GM21737 (cell line): ENCODE data around the gene HCAR2.
"Not testable (repeated sequence)": the region's sequence is repeated elsewhere in the genome, so short reads cannot be mapped to it uniquely, and the experiment has no call there.

Experiments
- ATAC-seq: cut with Tn5 transposase; IDR thresholded peaks from one replicate; pipeline ENCODE4 v1.9.1; 2021; ENCODE audit warnings: mild to moderate bottlenecking, moderate library complexity; ENCODE audit not compliant: unreplicated experiment

Gene HCAR2

DNA sequence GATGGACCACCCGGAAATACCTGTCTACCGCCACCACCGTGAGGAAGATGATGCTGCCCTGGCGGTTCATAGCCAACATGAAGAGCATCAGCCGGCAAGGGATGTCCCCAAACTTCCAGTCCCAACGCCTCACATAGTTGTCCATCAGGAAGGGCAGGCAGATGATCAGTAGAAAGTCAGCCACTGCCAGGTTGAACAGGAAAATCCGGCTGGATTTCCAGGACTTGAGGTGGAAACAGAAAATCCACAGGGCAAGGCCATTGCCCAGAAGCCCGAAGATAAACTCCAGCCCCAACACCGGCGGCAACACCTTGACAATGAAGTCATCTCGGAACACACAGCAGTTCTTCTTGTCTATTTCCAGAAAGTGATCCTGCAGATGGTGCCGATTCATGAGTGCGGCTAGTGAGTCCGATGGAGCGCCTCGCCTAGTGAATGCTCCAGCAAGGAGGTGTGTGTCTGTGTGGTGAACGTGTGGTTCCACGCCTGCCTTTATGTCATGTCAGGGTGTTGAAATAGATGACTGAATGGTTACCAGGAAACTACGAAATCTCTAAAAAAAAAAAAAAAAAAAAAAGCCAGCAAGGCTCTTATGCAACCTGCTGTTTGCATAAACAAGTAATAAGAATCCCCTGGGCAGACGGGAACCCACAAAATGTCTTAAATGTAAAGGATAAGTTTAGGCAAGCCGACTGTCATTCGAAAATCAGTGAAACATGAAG is at the start of gene HCAR2:
Gene HCAR2, minus strand, starts transcription at position 468 of the 722 bp plus-strand sequence. Its CDS starts 74 bp downstream, at position 394.
- not testable (repeated sequence) for ATAC-seq

DNA sequence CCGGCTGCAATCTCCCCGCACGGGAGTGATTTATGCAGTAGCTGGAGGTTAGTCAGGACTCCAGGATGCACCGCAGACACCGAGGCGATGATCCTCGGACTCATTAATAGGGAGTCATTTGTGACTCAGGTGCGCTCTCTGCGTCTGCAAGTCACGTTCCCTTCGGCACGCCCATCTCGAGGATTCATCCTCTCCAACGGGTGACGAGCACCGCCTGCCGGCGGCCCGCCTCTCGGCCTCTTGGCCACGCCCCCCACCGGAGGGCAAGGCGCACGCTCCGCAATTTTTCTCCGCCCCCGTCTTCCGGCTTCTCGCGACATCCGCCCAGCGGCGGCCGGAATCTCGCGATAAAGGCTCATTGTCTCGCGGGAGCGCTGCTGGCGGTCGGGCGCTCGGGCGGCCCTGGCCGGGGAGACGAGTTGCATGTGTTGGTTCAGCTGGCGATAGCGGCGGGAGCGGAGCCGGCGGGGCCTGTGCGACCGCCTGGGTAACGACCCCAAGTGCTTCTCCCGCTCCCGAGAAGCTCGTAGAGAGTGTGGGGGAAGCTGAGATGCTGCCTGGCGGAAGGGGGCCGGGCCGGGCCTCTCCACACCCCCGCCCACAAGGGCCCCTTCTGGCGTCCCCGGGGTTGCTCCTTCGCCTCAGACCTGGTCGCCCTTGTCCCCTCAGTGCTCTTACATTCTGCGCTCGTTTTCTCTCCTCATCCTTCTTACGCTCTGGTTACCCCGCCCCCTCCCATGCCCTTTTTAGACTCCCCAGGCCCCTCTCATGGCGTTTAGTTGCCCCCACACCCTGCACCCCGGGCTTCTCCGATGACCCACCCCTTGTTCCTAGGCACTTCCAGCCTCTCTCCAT is 49.5 kb upstream of the HCAR2 start, which contains the start of gene DENR:
Gene DENR, plus strand, starts transcription at position 361 of the 855 bp plus-strand sequence. CDS start 878 bp downstream, outside the sequence.
- ATAC-seq, result peak; percentile 84

DNA sequence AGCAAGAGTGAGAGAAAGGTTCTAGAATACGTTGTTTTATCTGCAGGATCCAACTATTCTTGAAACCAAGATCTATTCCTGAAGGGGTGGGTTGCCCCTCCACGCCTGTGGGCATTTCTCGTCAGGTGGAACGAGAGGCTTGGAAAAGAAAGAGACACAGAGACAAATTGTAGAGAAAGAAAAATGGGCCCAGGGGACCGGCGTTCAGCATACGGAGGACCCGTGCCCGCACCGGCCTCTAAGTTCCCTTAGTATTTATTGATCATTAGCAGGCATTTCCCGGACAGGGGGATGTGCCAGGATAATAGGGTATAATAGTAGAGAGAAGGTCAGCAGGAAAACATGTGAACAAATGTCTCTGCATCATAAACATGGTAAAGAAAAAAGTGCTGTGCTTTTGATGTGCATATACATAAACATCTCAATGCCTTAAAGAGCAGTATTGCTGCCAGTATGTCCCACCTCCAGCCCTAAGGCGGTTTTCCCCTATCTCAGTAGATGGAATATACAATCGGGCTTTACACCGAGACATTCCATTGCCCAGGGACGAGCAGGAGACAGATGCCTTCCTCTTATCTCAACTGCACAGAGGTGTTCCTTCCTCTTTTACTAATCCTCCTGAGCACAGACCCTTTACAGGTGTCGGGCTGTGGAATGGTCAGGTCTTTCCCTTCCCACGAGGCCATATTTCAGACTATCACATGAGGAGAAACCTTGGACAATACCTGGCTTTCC is 47.8 kb upstream of the HCAR2 start:
- not testable (repeated sequence) for ATAC-seq

DNA sequence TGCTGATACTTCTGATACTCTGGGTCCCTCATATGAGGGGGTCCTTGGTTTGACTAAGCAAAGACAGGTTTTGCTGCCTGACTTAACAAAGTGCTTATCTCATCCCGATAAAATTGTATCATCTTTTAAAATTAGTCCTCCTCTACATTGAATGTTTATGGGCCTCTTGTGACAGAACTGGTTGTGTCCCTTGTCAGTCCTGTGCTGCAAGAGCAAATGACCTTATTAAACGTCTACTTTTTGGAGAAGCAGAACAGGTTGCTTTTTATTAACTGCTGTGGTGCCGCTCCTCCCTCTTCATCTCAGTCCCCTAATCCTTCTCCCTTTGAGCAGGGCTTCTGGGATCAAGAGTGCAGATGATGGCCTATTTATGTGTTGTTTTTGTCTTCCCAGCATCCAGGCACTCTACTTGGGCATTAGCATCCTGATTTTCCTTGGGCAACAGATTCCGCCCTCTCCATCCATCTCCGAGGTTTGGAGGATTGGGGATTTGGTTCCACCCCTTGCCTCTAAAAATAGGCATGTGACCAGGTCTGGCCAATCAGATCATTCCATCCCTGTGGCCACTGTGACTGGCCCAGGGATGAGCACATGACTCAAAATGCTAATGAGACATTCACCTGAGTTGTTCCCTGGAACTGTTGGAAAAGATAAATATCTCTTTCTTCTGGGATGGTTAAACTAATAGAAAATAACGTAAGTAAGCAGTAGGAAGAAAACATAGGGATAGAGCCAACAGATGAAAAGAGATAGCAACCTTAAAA is 46.6 kb upstream of the HCAR2 start:
- ATAC-seq, result no peak

DNA sequence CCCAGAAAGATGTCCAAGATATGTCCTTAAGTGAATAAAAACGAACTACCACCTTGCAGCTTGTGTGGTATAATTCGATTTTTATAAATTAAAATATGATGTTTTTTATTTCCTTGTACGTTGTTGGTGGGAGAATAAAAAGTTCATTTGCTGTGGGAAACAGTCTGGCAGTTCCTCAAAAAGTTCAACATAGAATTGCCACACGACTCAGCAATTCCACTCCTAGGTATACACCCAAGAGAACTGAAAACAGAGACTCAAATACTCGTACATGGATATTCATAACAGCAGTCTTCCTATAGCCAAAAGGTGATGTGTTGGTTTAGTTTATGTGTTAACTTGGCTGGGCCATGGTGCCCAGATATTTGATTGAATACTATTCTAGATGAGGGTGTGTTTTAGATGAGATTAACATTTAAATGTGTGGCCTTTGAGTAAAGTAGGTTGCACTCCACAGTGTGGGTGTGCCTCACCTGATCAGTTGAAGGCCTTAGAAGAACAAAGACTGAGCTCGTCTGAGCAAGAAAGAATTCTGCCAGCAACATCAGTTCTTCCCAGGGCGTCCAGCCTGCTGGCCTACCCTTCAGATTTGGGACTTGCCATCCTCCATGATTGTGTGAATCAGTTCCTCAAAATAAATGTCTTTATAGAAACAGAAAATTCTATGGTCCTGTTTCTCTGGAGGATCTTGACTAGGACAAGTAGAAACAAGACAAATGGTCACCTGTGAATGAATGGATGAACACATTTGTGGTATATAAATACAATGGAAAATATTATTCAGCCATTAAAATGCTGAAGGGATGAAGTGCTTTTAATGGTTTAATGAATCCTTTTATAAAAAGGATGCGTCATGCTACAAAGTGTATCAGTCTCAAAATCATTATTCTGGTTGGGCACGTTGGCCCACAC is 44.3 kb upstream of the HCAR2 start:
- no peak for ATAC-seq

DNA sequence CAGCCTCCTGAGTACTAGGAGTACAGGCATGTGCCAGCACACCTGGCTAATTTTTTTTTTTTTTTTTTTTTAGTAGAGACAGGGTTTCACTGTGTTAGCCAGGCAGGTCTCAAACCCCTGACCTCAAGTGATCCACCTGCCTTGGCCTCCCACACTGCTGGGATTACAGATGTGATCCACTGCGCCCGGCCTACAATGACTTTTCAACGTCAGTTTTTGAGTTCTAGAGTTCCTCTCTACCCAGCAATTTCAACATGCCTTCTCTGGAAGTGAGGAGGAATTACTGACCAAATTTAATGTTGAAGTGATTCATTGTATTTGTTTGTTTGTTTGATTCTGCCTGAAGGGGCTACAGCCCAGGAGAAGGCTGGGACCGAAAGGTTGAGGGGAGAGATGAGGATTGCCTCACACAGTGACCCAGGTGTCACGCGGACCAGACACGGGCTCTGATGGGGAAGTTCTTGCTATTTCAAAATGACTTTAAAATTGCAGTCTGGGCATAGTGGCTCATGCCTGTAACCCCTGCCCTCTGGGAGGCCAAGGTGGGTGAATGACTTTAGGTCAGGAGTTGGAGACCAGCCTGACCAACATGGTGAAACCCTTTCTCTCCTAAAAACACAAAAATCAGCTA is 40.9 kb upstream of the HCAR2 start:
- no peak for ATAC-seq

DNA sequence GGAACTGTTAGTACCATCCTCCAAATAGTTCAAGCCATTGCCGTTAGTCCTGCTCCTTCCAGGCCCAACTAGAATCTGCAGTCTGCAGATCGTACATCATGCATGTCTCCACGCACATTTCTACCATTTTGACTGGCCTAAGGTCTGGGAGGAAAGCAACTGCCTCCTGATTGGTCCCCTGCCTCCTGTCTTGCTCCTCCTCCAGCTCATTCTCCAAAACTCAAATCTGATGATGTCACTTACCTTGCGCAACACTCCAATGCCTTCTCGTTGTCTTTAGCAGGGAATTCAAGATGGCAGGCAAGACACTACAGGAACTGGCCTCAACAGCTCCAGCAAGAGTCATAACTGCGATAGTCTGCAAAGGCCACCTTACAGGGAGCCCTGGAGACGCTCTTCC is 37.2 kb upstream of the HCAR2 start:
- no peak for ATAC-seq

DNA sequence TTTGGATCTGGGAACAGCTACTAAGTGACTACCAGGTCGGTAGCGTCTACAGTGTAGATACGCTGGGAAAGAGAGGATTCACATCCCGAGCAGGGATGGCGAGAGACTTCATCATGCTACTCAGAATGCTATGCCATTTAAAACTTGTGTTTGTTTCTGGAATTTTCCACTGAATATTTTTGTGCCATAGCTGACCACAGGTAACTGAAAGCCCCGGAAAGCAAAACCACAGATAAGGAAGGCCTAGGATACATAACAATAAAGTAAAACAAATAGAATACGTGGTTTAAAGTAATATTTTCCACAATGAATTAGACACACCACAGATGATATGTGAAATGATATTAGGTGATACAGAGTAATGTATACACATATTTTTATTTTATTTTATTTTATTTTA is 35.4 kb upstream of the HCAR2 start:
- no peak for ATAC-seq

DNA sequence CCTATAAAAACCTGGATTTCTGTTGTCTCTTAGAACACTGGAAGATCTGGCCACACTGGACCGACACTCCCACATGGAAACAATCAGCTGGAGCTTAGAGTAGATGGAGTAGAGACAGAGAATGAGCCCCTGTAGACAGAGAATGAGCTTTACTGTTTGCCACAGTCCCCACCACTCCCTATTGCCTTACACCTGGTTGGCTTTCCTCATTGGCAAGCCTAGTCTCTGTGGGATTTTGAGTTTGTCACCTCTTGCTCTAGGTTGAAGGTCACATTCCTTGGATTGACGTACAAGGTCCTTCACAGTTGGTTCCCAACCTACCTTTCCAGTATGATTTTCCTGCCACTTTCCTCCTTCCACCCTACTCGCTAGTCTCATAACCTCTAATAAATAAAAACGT is 29.5 kb upstream of the HCAR2 start:
- no peak for ATAC-seq

DNA sequence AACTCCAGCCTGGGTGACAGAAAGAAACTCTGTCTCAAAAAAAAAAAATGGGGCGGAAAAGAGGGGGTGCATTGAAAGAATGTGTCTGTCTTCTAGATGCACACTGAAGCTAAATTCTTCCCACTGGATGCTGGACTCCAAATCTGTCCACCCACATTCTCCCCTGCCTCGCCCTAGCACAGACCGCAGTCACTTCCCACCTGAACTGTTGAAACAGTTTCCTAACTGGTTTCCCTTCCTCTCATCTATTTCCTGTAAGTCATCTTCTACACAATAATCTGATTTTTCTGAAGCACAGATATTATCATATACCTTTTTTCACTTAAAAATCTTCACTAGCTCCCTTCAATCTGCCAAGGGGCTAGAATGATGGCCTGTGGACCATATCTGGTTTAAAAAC is 29.0 kb upstream of the HCAR2 start:
- no peak for ATAC-seq

DNA sequence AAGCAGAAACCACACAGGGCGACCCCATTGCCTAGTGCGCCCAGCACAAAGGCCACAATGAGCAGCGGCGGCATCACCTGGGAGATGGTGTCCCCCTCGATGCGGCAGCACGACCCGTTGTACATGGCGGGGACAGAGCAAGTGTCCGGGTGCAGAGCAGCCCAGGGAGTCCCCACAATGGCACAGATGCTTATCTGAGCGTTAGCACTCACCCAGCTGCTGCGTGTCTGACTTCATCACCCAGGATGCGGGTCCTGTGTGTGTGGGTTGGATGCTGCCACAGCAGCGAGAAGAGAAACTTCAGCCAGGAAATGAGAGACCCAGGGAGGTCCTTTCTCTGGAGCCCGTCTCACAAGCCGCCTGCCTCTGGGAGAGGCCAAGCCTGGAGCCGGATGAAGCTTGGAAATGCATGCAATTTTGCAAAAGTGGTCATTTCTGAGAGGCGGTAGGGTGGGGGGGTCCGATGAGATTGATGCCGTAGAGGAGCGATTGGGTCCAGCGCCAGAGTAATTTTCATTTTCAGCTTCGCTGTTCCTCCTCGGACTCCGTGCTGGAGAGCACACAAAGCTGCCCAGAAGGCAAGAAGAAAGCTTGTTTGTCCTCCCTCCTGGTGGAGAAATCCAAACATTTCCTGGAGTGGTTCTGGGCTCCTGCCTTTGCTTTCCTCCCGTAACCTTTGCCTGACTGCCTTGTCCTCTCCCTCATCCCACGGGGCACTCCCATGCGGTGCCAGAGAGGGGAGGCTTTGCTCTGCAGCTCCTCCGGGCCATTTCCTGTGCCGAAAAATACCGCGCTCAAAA is 27.3 kb upstream of the HCAR2 start, which contains the start of gene HCAR1:
Gene HCAR1, minus strand, starts transcription at position 630 of the 800 bp plus-strand sequence. Its CDS starts 505 bp downstream, at position 125.
- ATAC-seq, result no peak

DNA sequence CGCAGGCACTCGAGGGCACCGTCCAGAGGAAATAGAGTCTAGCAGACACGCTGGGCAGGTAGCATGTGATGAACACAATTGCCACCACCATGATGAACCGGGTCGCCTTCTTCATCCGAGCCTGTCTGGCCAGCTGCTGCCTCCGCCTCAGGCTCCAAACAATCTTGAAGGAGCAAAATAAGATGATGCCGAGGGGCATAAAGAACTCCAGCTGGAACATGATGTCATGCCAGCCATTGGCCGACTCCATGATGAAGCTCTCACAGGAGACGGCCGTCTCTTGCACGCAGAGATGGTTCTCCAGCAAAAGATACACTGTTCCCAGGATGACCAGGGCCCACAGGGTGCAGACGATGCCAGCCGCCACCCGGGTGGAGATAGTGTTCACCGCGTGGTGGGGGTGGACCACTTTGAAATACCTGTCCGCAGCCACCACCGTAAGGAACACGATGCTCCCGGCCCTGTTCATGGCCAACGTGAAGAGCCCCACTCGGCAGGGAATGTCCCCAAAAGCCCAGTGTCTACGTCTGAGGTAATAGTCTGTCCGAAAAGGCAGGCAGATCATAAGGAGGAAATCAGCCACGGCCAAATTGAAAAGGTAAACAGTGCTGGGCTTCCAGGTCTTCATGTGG is 26.5 kb upstream of the HCAR2 start:
- no peak for ATAC-seq

DNA sequence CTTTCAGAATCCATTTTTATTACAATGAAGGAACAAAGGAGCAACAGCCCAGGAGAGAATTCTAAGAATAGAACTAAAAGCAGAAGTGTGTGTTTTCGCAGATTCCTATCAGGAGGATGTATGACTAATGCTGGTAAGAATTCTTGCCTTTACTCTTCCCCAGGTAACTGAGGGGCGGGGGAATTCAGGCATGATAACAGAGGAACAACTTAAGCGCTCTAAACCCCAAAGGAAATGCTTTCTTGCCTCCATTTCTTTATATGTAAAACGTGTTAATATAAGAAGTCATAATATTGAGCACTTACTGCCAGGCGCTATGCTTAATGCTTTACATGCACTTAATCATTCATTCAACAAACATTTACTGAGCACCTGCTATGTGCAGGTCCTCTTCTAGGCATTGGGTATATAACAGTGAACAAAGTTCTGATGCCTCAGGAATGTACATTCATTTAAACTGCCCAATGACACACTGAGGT is 23.0 kb upstream of the HCAR2 start:
- ATAC-seq, result peak; percentile 43

DNA sequence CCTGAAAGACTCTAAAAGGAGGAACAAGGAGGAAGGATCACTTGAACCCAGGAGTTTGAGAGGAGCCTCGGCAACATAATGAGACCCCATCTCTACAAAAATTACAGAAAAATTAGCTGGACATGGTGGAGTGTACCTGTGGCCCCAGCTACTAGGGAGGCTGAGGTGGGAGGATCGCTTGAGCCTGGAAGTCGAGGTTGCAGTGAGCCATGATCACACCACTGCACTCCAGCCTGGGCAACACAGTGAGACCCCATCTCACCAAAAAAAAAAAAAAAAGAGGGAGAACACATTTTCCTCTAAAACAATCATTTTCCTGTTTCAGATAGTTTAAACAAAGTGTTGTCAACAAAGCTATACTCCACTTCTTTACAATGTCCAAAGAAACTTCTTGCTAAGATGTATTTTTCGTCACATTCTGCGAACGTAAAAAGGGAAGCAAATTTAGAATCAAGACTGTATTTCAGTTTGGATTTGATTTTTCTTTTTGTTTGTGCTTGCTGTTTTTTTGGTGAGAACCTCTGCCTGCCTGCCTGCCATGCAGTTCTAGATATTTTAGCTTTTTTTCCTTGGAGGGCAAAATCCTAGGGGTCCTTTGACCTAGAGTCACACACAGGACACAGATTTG is 22.4 kb upstream of the HCAR2 start:
- ATAC-seq, result no peak

DNA sequence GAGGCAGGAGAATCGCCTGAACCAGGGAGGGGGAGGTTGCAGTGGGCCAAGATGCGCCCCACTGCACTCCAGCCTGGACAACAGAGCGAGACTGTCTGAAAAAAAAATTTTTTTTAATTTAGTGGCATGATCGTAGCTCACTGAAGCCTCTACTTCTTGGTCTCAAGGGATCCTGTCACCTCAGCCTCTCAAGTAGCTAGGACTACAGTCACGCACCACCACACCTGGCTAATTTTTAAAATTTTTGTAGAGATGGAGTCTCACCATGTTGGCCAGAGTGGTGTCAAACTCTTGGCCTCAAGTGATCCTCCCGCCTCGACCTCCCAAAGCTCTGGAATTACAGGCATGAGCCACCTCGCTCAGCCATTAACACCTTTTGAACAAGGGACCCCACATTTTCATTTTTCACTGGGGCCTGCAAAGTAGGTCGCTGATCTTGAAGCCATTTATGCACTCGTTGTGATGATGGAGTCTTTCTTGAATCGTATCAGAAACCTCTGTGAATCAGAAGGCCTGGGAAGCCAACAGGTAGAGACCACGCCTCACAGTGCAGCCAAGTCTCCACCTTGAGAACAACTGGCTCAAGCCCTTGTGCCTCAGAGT is 21.6 kb upstream of the HCAR2 start:
- no peak for ATAC-seq

DNA sequence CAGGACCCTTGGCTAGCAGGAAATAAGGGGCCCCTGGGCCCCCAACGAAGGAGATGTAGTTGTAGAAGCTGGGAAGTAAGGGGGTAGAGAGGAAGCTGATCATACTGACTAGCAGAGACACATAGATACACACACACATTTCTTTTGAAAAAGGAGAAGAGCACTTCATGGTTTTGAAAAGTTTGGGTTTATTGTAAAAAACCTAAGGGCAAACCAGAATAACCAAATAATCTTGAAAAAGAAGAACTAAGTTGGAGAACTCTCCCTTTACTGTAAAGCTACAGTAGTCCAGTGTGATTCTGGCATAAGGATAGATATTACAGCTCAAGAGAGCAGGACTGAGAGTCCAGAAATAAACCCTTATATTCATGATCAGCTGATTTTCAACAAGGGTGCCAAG is 19.2 kb upstream of the HCAR2 start:
- no peak for ATAC-seq
